ENCODE data around the gene NAB2. TPM values are rescaled to one million over a fixed set of nuclear protein-coding genes. Genes with fewer than 3 reads are reported as not detected.
"Not testable (repeated sequence)": the region's sequence is repeated elsewhere in the genome, so short reads cannot be mapped to it uniquely, and the experiment has no call there.

NAB2 gene
- total and polyA plus RNA-seq, 2 of the 8 experiments (the other 6 are each of a cell fraction or from before 2014, with no cell fraction given) = 20.9 to 23.5 TPM

- H3K4ac ChIP-seq (replicated peaks; ENCODE audit: insufficient read length, low read depth, low read length); H3K4me3 ChIP-seq (ENCODE audit: extremely low read depth in 1 of 4, insufficient read depth in 2 of 4, low read depth in 3 of 4, low read length in 4 of 4); H2BK12ac ChIP-seq (ENCODE audit: low read depth, low read length); H3K4me2 ChIP-seq (ENCODE audit: insufficient read depth in 1 of 2, low read depth in 2 of 2, low read length in 2 of 2); H3K23me2 ChIP-seq (ENCODE audit: low read depth, low read length); H3K56ac ChIP-seq (replicated peaks; ENCODE audit: insufficient read length, low read depth, low read length); H2BK5ac ChIP-seq (ENCODE audit: low read depth, low read length); H3K9me3 ChIP-seq (ENCODE audit: insufficient read depth in 2 of 2, low read depth in 1 of 2, low read length in 1 of 2); H4K20me1 ChIP-seq (replicated peaks in 1 of 2; ENCODE audit: control insufficient read depth in 1 of 2, insufficient read depth in 2 of 2, low read length in 2 of 2); H3K27ac ChIP-seq (ENCODE audit: low read depth, low read length); H3K14ac ChIP-seq (ENCODE audit: insufficient read length); H2BK20ac ChIP-seq (ENCODE audit: low read length); H4K91ac ChIP-seq (replicated peaks; ENCODE audit: insufficient read length, low read length); H3K79me2 ChIP-seq (ENCODE audit: control insufficient read depth in 1 of 2, insufficient read depth in 2 of 2, low read length in 2 of 2); H3K79me1 ChIP-seq (ENCODE audit: low read depth, low read length); H2BK120ac ChIP-seq (replicated peaks; ENCODE audit: low read depth, low read length); DNase-seq (ENCODE audit: low read depth in 1 of 2, low spot score in 2 of 2); H3K9ac ChIP-seq (replicated peaks in 1 of 4; ENCODE audit: extremely low read depth in 1 of 4, low read depth in 3 of 4, low read length in 3 of 4); H3K4me1 ChIP-seq (replicated peaks in 1 of 4; ENCODE audit: control insufficient read depth in 3 of 4, insufficient read depth in 4 of 4, low read length in 3 of 4); H2BK15ac ChIP-seq (ENCODE audit: low read length); H3K27me3 ChIP-seq (replicated peaks in 1 of 4; ENCODE audit: control insufficient read depth in 3 of 4, extremely low read depth in 1 of 4, insufficient read depth in 3 of 4, low read length in 3 of 4); H3K23ac ChIP-seq (ENCODE audit: insufficient read length); H3K36me3 ChIP-seq (ENCODE audit: control insufficient read depth in 2 of 4, insufficient read depth in 4 of 4, low read length in 3 of 4); H3K18ac ChIP-seq (ENCODE audit: extremely low read depth, low read length); FAIRE-seq; H2AK5ac ChIP-seq (ENCODE audit: low read depth, low read length); H4K5ac ChIP-seq (ENCODE audit: insufficient read length, low read depth, low read length); H2AFZ ChIP-seq (ENCODE audit: low read length); H4K8ac ChIP-seq (ENCODE audit: extremely low read depth, insufficient read depth, low read length): not testable (repeated sequence)
- WGBS, 2 experiments (ENCODE audit: extremely low coverage in 1 of 2, insufficient coverage in 1 of 2, insufficient read length in 1 of 2, insufficient replicate concordance in 2 of 2, low coverage in 1 of 2, low lambda C conversion rate in 2 of 2, missing lambda C conversion rate in 1 of 2) = 96% methylated on average over 11 of the region's 11 CpGs; no CpG with 5 or more reads in 1 of the 2 experiments
- ChIA-PET POLR2A (ENCODE audit: partially characterized antibody) (interaction anchor here (1.0 to 1.3 kb wide), 2 partner anchors 12 to 55 kb away, joined by 3 to 4 read pairs; no protein-coding TSS in a partner anchor), CTCF (ENCODE audit: partially characterized antibody) (interaction anchor here (0.6 to 19.8 kb wide), 10 partner anchors 10 to 104 kb away, joined by 3 to 305 read pairs (median 40); partner anchors contain the start of gene STAT6)
Observed at GRCh38 chr12:57120718-57121117, 31.8 kb downstream of the NAB2 start.
